Brain microvascular endothelial cell (primary cell): Measurements from ENCODE around the gene NUDT21.
A peak's percentile ranks its signal among the peaks of the same experiment; 100 is the strongest.
"Not testable (repeated sequence)": the region's sequence is repeated elsewhere in the genome, so short reads cannot be mapped to it uniquely, and the experiment has no call there.

Source experiments
- DNase-seq: peaks from one replicate; pipeline ENCODE4 v3.0.0-alpha.2; 2020
- H3K27ac ChIP-seq: fragments of 250-450 bp; sonication (Bioruptor Pico); 2 replicates; pipeline ENCODE4 v1.5.1; 2020; ENCODE audit warnings: mild to moderate bottlenecking, moderate library complexity
- H3K27me3 ChIP-seq: fragments of 250-450 bp; sonication (Bioruptor Pico); replicated peaks from 2 replicates; pipeline ENCODE4 v1.5.1; 2020; ENCODE audit warnings: mild to moderate bottlenecking
- H3K36me3 ChIP-seq: fragments of 250-450 bp; sonication (Bioruptor Pico); replicated peaks from 2 replicates; pipeline ENCODE4 v1.5.1; 2020; ENCODE audit warnings: mild to moderate bottlenecking
- H3K4me3 ChIP-seq: 2 replicates; pipeline ENCODE4 v1.5.1; 2011; ENCODE audit warnings: low read depth, mild to moderate bottlenecking, control low read depth, low read length, moderate library complexity
- CTCF ChIP-seq: IDR thresholded peaks from 2 replicates; pipeline ENCODE4 v1.5.1; 2011; ENCODE audit warnings: low read depth, mild to moderate bottlenecking, moderate library complexity, low read length, control low read depth, inconsistent platforms; ENCODE audit errors: missing control alignments
- in situ Hi-C: cut with HindIII; loops from 2 replicates; pipeline ENCODE4 v1.10.0; 2017; ENCODE audit warnings: low sequenced_read_pairs, low pct_ligation_motif_present

NUDT21 gene

GRCh38 chr16:56388209-56388608 is 62.9 kb downstream of the NUDT21 start:
- H3K27ac ChIP-seq, result peak overlapping the region; percentile 86
- no peaks in the 10 kb centered on the region for H3K27me3 ChIP-seq
- no peak overlapping the region for H3K4me3 ChIP-seq
- H3K36me3 ChIP-seq, result peaks cover 21% of the 10 kb centered on the region
- TF ChIP-seq CTCF, result no peak
- peak; percentile 43 for DNase-seq
- in situ Hi-C loops, result no loop called here

- Histone ChIP-seq H3K36me3 (peaks cover 23% of the 10 kb centered on the region), H3K4me3 (no peak overlapping the region), H3K27me3 (no peaks in the 10 kb centered on the region), H3K27ac (no peak overlapping the region)
- no peak for DNase-seq
- TF ChIP-seq CTCF, result no peak
- in situ Hi-C loops, result no loop called here
Observed at GRCh38 chr16:56387396-56387795, 63.7 kb downstream of the NUDT21 start.

- in situ Hi-C loops, result no loop called here
- TF ChIP-seq CTCF, result no peak
- H3K4me3 ChIP-seq, result no peak overlapping the region
- no peak overlapping the region for H3K27ac ChIP-seq
- H3K36me3 ChIP-seq, result peaks cover 50% of the 10 kb centered on the region
- H3K27me3 ChIP-seq, result no peaks in the 10 kb centered on the region
- DNase-seq, result no peak
Observed at GRCh38 chr16:56384074-56384721, 66.9 kb downstream of the NUDT21 start.

GRCh38 chr16:56382901-56383355 is 68.2 kb downstream of the NUDT21 start:
- Histone ChIP-seq H3K27ac (no peak overlapping the region), H3K27me3 (no peaks in the 10 kb centered on the region), H3K36me3 (peaks cover 46% of the 10 kb centered on the region), H3K4me3 (no peak overlapping the region)
- DNase-seq, result no peak
- no peak for TF ChIP-seq CTCF
- in situ Hi-C loops, result no loop called here

- TF ChIP-seq CTCF, result no peak
- in situ Hi-C loops, result no loop called here
- no peak for DNase-seq
- H3K27me3 ChIP-seq, result no peaks in the 10 kb centered on the region
- H3K36me3 ChIP-seq, result peaks cover 46% of the 10 kb centered on the region
- no peak overlapping the region for H3K27ac ChIP-seq
- H3K4me3 ChIP-seq, result no peak overlapping the region
Observed at GRCh38 chr16:56382459-56382858, 68.7 kb downstream of the NUDT21 start.

GRCh38 chr16:56380778-56381485 is 70.2 kb downstream of the NUDT21 start:
- DNase-seq, H3K27ac ChIP-seq, H3K4me3 ChIP-seq, in situ Hi-C loops, H3K27me3 ChIP-seq: not testable (repeated sequence)
- H3K36me3 ChIP-seq, result peaks cover 46% of the 10 kb centered on the region
